ENCODE results near the gene CTCF. TPM values are rescaled to one million over a fixed set of nuclear protein-coding genes. Genes with fewer than 3 reads are reported as not detected.

The CTCF gene
- total RNA-seq, 6 experiments from 2014 or later: 22.6 to 31.1 (median 29.4) TPM

DNA sequence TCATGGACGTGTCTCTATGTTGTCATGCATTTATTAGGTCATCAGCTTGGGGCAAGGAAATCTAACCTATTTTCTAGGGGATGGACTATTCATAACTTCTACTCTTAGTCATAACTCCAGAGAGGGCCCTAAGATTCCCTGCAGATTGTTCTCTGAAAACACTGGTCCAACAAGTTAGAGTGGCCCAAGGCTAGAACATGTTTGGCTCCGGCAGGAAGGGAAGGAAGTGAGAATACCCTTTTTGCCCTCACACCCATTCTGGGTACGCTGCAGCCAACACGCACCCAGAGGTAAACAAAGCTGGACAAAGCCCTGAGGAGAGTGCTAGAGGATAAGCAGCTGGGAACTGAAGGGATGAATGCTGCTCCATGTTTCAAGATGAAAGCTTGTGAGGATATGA, 114.2 kb downstream of the CTCF start:
- H3K4me3 Mint-ChIP-seq: no peak overlapping the region
- H3K27me3 Mint-ChIP-seq (ENCODE audit: insufficient read depth): no peaks in the 10 kb centered on the region
- no peaks in the 10 kb centered on the region for H3K9me3 Mint-ChIP-seq
- H3K27ac Mint-ChIP-seq: no peak overlapping the region
- no peak for TF ChIP-seq CTCF (IDR thresholded peaks at IDR 0.05)
- H3K4me1 Mint-ChIP-seq (ENCODE audit: low read depth): peaks cover 8% of the 10 kb centered on the region
- DNase-seq: no peak
- no peaks in the 10 kb centered on the region for H3K36me3 Mint-ChIP-seq (ENCODE audit: low read depth)

GRCh38 chr16:67676939-67677338, 114.6 kb downstream of the CTCF start:
- Mint-ChIP-seq H3K4me1 (ENCODE audit: low read depth) (peaks cover 8% of the 10 kb centered on the region), H3K36me3 (ENCODE audit: low read depth) (no peaks in the 10 kb centered on the region), H3K27ac (no peak overlapping the region), H3K27me3 (ENCODE audit: insufficient read depth) (no peaks in the 10 kb centered on the region), H3K4me3 (no peak overlapping the region), H3K9me3 (no peaks in the 10 kb centered on the region)
- no peak for DNase-seq
- TF ChIP-seq CTCF (IDR thresholded peaks at IDR 0.05): no peak

- no peaks in the 10 kb centered on the region for H3K36me3 Mint-ChIP-seq (ENCODE audit: low read depth)
- H3K27me3 Mint-ChIP-seq (ENCODE audit: insufficient read depth): no peaks in the 10 kb centered on the region
- H3K4me1 Mint-ChIP-seq (ENCODE audit: low read depth): peaks cover 2% of the 10 kb centered on the region
- TF ChIP-seq CTCF (IDR thresholded peaks at IDR 0.05): no peak
- H3K9me3 Mint-ChIP-seq: no peaks in the 10 kb centered on the region
- no peak overlapping the region for H3K27ac Mint-ChIP-seq
- H3K4me3 Mint-ChIP-seq: no peak overlapping the region
- DNase-seq: no peak
Observed at GRCh38 chr16:67677712-67678111, 115.4 kb downstream of the CTCF start.

DNA sequence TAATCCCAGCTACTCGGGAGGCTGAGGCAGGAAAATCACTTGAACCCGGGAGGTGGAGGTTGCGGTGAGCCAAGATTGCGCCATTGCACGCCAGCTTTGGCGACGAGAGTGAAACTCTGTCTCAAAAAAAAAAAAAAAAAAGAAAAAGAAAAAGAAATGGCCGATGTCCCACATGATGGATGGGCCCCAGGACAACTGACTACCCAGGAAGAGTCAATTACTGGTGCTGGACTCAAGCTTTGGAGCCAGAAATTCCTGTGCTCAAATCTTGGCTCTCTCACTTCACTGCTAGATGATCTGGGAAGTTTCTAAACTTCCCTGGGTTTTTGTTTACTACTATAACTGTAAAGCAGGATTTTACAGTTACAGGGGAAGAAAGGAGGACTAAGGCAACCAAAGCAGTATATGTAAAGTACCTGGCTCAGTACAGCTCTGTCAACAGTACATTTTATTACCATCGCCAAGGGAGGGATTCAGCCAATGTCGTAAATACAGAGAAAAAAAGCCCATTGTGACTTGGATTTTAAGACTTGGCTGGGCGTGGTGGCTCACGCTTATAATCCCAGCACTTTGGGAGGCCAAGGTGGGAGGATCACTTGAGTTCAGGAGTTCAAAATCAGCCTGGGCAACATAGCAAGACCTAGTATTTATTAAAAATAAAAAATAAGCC, 116.2 kb downstream of the CTCF start:
- no peak for DNase-seq
- H3K4me3 Mint-ChIP-seq: no peak overlapping the region

DNA sequence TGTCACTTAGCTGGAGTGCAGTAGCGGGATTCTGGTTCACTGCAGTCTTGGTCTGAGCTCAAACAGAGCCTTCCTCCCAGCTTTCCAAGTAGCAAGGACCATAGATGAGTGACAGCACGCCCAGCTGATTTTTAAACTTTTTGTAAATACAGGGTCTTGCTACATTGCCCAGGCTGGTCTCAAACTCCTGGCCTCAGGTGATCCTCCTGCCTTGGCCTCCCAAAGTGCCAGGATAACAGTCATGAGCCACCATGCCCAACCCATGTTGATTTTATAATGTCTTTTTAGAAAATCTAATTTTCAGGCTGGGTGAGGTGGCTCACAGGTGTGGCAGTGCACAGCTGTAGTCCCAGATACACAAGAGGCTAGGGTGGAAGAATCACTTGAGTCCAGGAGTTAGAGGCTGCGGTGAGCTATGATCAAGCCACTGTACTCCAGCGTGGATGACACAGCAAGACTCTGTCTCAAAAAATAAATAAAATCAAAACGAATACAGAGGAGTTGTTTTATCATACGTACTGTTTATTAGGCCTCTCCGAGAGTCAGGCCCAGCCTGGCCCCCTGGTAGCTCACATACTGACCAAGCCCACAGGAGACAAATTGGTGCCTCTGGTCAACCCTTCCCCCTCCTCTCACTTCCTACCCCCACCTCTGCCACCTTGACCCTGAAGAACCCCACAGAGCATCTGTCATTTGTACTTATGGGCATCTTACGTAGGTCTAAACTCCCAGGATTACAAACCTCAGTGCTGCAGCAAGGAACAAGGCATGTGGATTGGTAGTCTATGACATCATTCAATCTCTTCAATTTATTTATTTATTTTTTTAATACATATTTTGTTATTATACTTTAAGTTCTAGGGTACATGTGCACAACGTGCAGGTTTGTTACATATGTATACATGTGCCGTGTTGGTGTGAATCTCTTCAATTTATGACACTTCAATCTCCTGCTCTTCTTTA, 117.9 kb downstream of the CTCF start:
- H3K27ac Mint-ChIP-seq: no peak overlapping the region
- H3K9me3 Mint-ChIP-seq: no peaks in the 10 kb centered on the region

More for the DNA sequence above, 116.2 kb downstream of the CTCF start:
- Mint-ChIP-seq H3K36me3 (ENCODE audit: low read depth) (0 out of 2 replicates have a peak, but pooled peaks cover 3% of the 10 kb centered on the region), H3K4me1 (ENCODE audit: low read depth) (peaks cover 4% of the 10 kb centered on the region), H3K9me3 (no peaks in the 10 kb centered on the region), H3K27ac (no peak overlapping the region), H3K27me3 (ENCODE audit: insufficient read depth) (no peaks in the 10 kb centered on the region)
- TF ChIP-seq CTCF (IDR thresholded peaks at IDR 0.05): no peak

More for the DNA sequence above, 117.9 kb downstream of the CTCF start:
- DNase-seq: no peak
- Mint-ChIP-seq H3K36me3 (ENCODE audit: low read depth) (peaks cover 8% of the 10 kb centered on the region; the same call in 1 of the 2 replicates), H3K4me3 (no peak overlapping the region), H3K27me3 (ENCODE audit: insufficient read depth) (no peaks in the 10 kb centered on the region), H3K4me1 (ENCODE audit: low read depth) (peaks cover 10% of the 10 kb centered on the region)
- TF ChIP-seq CTCF (IDR thresholded peaks at IDR 0.05): no peak

Measured in HFFc6 (cell line).